ENCODE data around the gene DYNC2I2.

The DYNC2I2 gene

GRCh38 chr9:128627906-128628305 is 28.7 kb downstream of the DYNC2I2 start:
- Histone ChIP-seq H3K4me3 (ENCODE audit: severe bottlenecking) (no peak overlapping the region), H3K27me3 (ENCODE audit: insufficient read depth, poor library complexity, severe bottlenecking) (no peaks in the 10 kb centered on the region), H3K9me3 (ENCODE audit: severe bottlenecking) (no peaks in the 10 kb centered on the region), H3K4me1 (ENCODE audit: insufficient read depth, poor library complexity, severe bottlenecking) (no peaks in the 10 kb centered on the region), H3K36me3 (ENCODE audit: low read depth) (peaks cover 98% of the 10 kb centered on the region), H3K27ac (ENCODE audit: poor library complexity, severe bottlenecking) (no peak overlapping the region)
- DNase-seq (ENCODE audit: low spot score), result no peak
- TF ChIP-seq CTCF (IDR thresholded peaks at IDR 0.05; ENCODE audit: poor library complexity, severe bottlenecking), result no peak
- no peak for ATAC-seq (ENCODE audit: low read depth)

- DNase-seq (ENCODE audit: low spot score) (no peak), ATAC-seq (ENCODE audit: low read depth) (no peak)
- Histone ChIP-seq H3K27me3 (ENCODE audit: insufficient read depth, poor library complexity, severe bottlenecking) (no peaks in the 10 kb centered on the region), H3K4me1 (ENCODE audit: insufficient read depth, poor library complexity, severe bottlenecking) (no peaks in the 10 kb centered on the region), H3K27ac (ENCODE audit: poor library complexity, severe bottlenecking) (no peak overlapping the region), H3K9me3 (ENCODE audit: severe bottlenecking) (no peaks in the 10 kb centered on the region), H3K36me3 (ENCODE audit: low read depth) (peaks cover 98% of the 10 kb centered on the region), H3K4me3 (ENCODE audit: severe bottlenecking) (no peak overlapping the region)
- TF ChIP-seq CTCF (IDR thresholded peaks at IDR 0.05; ENCODE audit: poor library complexity, severe bottlenecking), result no peak
These were observed 29.4 kb downstream of the DYNC2I2 start for GRCh38 chr9:128627127-128627715.

DNA sequence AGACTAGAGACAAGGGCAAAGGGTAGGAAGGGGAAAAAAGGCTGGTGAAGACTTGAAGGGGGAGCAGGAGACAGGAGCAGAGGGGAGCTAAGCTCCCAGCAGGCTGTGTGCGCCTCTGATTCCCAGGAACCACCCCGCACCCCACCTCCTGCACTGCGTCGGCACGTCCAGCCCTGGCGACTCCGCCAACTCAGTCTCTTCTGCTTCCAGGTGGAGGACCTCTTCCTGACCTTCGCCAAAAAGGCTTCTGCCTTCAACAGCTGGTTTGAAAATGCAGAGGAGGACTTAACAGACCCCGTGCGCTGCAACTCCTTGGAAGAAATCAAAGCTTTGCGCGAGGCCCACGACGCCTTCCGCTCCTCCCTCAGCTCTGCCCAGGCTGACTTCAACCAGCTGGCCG is 30.5 kb downstream of the DYNC2I2 start:
- H3K36me3 ChIP-seq (ENCODE audit: low read depth), result peaks cover 98% of the 10 kb centered on the region
- no peaks in the 10 kb centered on the region for H3K27me3 ChIP-seq (ENCODE audit: insufficient read depth, poor library complexity, severe bottlenecking)
- TF ChIP-seq CTCF (IDR thresholded peaks at IDR 0.05; ENCODE audit: poor library complexity, severe bottlenecking), result no peak

DNA sequence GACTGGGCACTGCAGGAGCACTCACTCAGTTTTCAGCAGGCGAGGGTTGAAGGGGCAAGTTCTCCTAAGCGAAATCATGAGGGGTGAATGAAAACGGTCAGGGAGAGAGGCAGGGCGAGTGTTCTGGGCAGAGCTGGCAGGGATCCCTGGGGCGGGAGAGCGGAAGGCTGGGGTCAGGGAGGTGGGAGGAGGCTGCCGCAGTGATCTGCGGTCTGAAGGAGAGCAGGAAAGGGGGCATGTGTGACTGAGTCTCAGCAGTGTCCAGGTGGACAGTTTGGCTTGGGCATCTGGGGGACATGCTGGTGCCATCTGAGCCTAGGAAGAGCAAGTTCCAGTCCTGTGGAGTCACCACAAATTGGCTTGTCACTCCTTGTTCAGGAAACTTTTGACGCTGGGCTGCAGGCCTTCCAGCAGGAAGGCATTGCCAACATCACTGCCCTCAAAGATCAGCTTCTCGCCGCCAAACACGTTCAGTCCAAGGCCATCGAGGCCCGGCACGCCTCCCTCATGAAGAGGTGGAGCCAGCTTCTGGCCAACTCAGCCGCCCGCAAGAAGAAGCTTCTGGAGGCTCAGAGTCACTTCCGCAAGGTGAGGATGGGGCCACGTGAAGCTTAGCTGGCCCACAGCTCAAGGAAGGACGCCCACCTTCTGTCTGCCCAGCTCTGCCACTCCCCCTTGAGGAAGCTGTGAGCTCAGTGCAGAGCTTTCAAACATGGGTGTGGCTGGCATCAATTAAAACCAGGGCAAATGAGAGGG is 31.1 kb downstream of the DYNC2I2 start:
- no peaks in the 10 kb centered on the region for H3K27me3 ChIP-seq (ENCODE audit: insufficient read depth, poor library complexity, severe bottlenecking)
- H3K4me1 ChIP-seq (ENCODE audit: insufficient read depth, poor library complexity, severe bottlenecking), result no peaks in the 10 kb centered on the region
- no peaks in the 10 kb centered on the region for H3K9me3 ChIP-seq (ENCODE audit: severe bottlenecking)
- no peak overlapping the region for H3K27ac ChIP-seq (ENCODE audit: poor library complexity, severe bottlenecking)
- peaks cover 98% of the 10 kb centered on the region for H3K36me3 ChIP-seq (ENCODE audit: low read depth)
- no peak for ATAC-seq (ENCODE audit: low read depth)
- DNase-seq (ENCODE audit: low spot score), result no peak
- H3K4me3 ChIP-seq (ENCODE audit: severe bottlenecking), result no peak overlapping the region
- TF ChIP-seq CTCF (IDR thresholded peaks at IDR 0.05; ENCODE audit: poor library complexity, severe bottlenecking), result no peak

More for the DNA sequence above, 30.5 kb downstream of the DYNC2I2 start:
- DNase-seq (ENCODE audit: low spot score), result no peak
- Histone ChIP-seq H3K4me1 (ENCODE audit: insufficient read depth, poor library complexity, severe bottlenecking) (no peaks in the 10 kb centered on the region), H3K27ac (ENCODE audit: poor library complexity, severe bottlenecking) (no peak overlapping the region), H3K4me3 (ENCODE audit: severe bottlenecking) (no peak overlapping the region), H3K9me3 (ENCODE audit: severe bottlenecking) (no peaks in the 10 kb centered on the region)
- no peak for ATAC-seq (ENCODE audit: low read depth)

- H3K9me3 ChIP-seq (ENCODE audit: severe bottlenecking), result no peaks in the 10 kb centered on the region
- no peaks in the 10 kb centered on the region for H3K4me1 ChIP-seq (ENCODE audit: insufficient read depth, poor library complexity, severe bottlenecking)
- no peak overlapping the region for H3K27ac ChIP-seq (ENCODE audit: poor library complexity, severe bottlenecking)
- DNase-seq (ENCODE audit: low spot score) (no peak), ATAC-seq (ENCODE audit: low read depth) (no peak)
- peaks cover 99% of the 10 kb centered on the region for H3K36me3 ChIP-seq (ENCODE audit: low read depth)
- H3K27me3 ChIP-seq (ENCODE audit: insufficient read depth, poor library complexity, severe bottlenecking), result no peaks in the 10 kb centered on the region
- no peak for TF ChIP-seq CTCF (IDR thresholded peaks at IDR 0.05; ENCODE audit: poor library complexity, severe bottlenecking)
- H3K4me3 ChIP-seq (ENCODE audit: severe bottlenecking), result no peak overlapping the region
These were observed 32.1 kb downstream of the DYNC2I2 start for GRCh38 chr9:128624566-128624965.
